D721Med (cell line): ENCODE data around the gene TRPC4.
A peak's percentile ranks its signal among the peaks of the same experiment; 100 is the strongest.

Source experiments
- DNase-seq: peaks from one replicate; pipeline ENCODE4 v3.0.0; 2011; ENCODE audit warnings: low spot score; ENCODE audit not compliant: insufficient read length
- FAIRE-seq: peaks from 2 replicates; lab custom pipeline; 2011; peaks lifted over from hg19 to GRCh38; lab: Jason Lieb, UNC
- TF ChIP-seq, protein P1 (sequence below): IDR thresholded peaks from 2 replicates; pipeline ENCODE4 v1.5.1; 2012; ENCODE audit warnings: mild to moderate bottlenecking, control low read depth; ENCODE audit not compliant: insufficient read depth; ENCODE audit errors: missing control alignments

The TRPC4 gene

GRCh38 chr13:37608750-37609339 lies 260.7 kb downstream of the TRPC4 start:
- FAIRE-seq = no peak
- DNase-seq = no peak
- TF ChIP-seq, protein P1, sequence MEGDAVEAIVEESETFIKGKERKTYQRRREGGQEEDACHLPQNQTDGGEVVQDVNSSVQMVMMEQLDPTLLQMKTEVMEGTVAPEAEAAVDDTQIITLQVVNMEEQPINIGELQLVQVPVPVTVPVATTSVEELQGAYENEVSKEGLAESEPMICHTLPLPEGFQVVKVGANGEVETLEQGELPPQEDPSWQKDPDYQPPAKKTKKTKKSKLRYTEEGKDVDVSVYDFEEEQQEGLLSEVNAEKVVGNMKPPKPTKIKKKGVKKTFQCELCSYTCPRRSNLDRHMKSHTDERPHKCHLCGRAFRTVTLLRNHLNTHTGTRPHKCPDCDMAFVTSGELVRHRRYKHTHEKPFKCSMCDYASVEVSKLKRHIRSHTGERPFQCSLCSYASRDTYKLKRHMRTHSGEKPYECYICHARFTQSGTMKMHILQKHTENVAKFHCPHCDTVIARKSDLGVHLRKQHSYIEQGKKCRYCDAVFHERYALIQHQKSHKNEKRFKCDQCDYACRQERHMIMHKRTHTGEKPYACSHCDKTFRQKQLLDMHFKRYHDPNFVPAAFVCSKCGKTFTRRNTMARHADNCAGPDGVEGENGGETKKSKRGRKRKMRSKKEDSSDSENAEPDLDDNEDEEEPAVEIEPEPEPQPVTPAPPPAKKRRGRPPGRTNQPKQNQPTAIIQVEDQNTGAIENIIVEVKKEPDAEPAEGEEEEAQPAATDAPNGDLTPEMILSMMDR = peak; percentile 25

- TF ChIP-seq, protein P1 = peak; percentile 57
- DNase-seq = no peak
- no peak for FAIRE-seq
Measured at GRCh38 chr13:37602733-37603381, 266.7 kb downstream of the TRPC4 start.

- DNase-seq (no peak), FAIRE-seq (no peak)
- TF ChIP-seq, protein P1 = no peak
Measured at GRCh38 chr13:37601648-37602440, 267.7 kb downstream of the TRPC4 start.

- DNase-seq = no peak
- TF ChIP-seq, protein P1 = no peak
- FAIRE-seq = no peak
Measured at GRCh38 chr13:37599519-37599918, 270.1 kb downstream of the TRPC4 start.

- FAIRE-seq = no peak
- DNase-seq = no peak
- TF ChIP-seq, protein P1 = no peak
Measured at GRCh38 chr13:37598597-37598996, 271.0 kb downstream of the TRPC4 start, which contains the start of gene POSTN. Gene POSTN (minus strand): TSS chr13:37598768. CDS start chr13:37598726, 42 bp downstream.

- DNase-seq (no peak), FAIRE-seq (no peak)
- TF ChIP-seq, protein P1 = no peak
Measured at GRCh38 chr13:37597477-37598025, 272.0 kb downstream of the TRPC4 start.
